ENCODE measurements around the gene ASXL1. TPM values are rescaled to one million over a fixed set of nuclear protein-coding genes. Genes with fewer than 3 reads are reported as not detected.

The ASXL1 gene
- total RNA-seq, 1 experiment from 2014 or later, result 52.2 TPM

DNA sequence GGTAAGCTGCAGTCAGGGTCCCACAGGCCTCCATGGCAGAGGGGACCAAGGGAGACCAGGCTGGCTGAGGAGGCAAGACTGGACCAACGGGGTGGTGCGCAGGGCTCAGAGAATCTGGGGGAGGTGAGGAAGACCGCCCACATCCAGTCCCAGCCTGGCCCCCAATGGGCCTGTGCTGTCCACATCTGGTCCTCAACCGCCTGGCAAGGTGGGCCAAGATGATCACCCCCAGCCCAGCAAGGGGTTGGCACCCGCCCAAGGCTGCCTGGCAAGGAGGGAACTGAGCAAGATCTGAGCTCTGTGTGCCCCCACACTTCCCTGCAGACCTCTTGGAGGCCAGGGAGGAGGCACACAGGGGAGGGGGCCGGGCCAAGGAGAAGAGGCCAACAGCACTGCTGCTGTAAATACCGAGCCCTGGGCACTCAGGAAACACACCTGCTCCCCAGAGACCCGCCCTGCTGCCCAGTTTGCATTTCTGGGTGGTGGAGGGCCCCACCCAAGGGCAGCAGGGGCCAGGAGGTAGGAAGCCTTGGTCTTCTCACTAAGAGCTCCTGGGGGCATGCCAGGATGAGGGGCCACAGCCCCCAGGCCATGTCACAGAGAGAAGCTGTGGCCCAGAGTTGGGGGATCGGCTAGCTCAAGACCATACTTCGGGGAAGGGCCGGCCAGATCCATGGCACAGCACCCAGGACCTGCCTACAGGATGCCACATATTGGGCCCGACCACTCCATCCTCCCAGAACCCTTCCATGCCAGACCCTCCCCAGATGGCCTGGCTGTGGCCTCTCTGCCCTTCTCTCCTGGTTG, 109.6 kb downstream of the ASXL1 start:
- H3K79me2 ChIP-seq (ENCODE audit: insufficient read depth, low read length), result no peaks in the 10 kb centered on the region

More for the DNA sequence above, 109.6 kb downstream of the ASXL1 start:
- no peak overlapping the region for H3K9ac ChIP-seq (ENCODE audit: low read length)
- H2AFZ ChIP-seq (ENCODE audit: low read depth, low read length, poor library complexity, severe bottlenecking), result no peak overlapping the region
- intact Hi-C loops (cut with micrococcal nuclease), result no loop called here
- TF ChIP-seq SRF (IDR thresholded peaks at IDR 0.05; ENCODE audit: low read depth) (no peak), RAD21 (IDR thresholded peaks at IDR 0.05; ENCODE audit: low read depth) (no peak), ZBTB33 (IDR thresholded peaks at IDR 0.05; ENCODE audit: extremely low read depth, insufficient replicate concordance, low read length) (no peak), EGR1 (IDR thresholded peaks at IDR 0.05; ENCODE audit: low read depth) (no peak), CTCF (IDR thresholded peaks at IDR 0.05 in 2 of 3, conservative IDR thresholded peaks at IDR 0.05 in 1 of 3; ENCODE audit: borderline replicate concordance in 1 of 3, insufficient read depth in 1 of 3, low read depth in 2 of 3, low read length in 2 of 3) (no peak), ATF3 (IDR thresholded peaks at IDR 0.05) (no peak), YY1 (IDR thresholded peaks at IDR 0.05; ENCODE audit: extremely low read depth, insufficient replicate concordance, low read depth, low read length) (no peak), REST (IDR thresholded peaks at IDR 0.05; ENCODE audit: low read depth) (no peak), TCF7L2 (IDR thresholded peaks at IDR 0.05; ENCODE audit: borderline replicate concordance, extremely low read depth, insufficient read depth, insufficient read length) (no peak), EZH2 (IDR thresholded peaks at IDR 0.05) (no peak), ZFX (IDR thresholded peaks at IDR 0.05) (no peak), ZNF274 (IDR thresholded peaks at IDR 0.05; ENCODE audit: low read depth, low read length) (no peak), CBX3 (IDR thresholded peaks at IDR 0.05; ENCODE audit: low read depth) (no peak), CEBPB (IDR thresholded peaks at IDR 0.05; ENCODE audit: low read depth) (no peak), ELF1 (IDR thresholded peaks at IDR 0.05; ENCODE audit: borderline replicate concordance, low read depth) (no peak)
- TF ChIP-seq, protein P1, sequence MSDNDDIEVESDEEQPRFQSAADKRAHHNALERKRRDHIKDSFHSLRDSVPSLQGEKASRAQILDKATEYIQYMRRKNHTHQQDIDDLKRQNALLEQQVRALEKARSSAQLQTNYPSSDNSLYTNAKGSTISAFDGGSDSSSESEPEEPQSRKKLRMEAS (IDR thresholded peaks at IDR 0.05), result no peak
- H3K27ac ChIP-seq (ENCODE audit: low read depth, low read length), result no peak overlapping the region
- no peaks in the 10 kb centered on the region for H4K20me1 ChIP-seq (ENCODE audit: insufficient read depth)
- ATAC-seq (no peak), DNase-seq (ENCODE audit: low read depth, low spot score) (no peak)
- CTCF ChIA-PET, result no interaction called here
- no peaks in the 10 kb centered on the region for H3K9me2 ChIP-seq (ENCODE audit: insufficient read depth)
- H3K4me3 ChIP-seq (replicated peaks in 1 of 2; ENCODE audit: low read depth in 1 of 2, low read length in 2 of 2), result no peak overlapping the region
- H3K27me3 ChIP-seq (ENCODE audit: insufficient read depth, low read length), result no peaks in the 10 kb centered on the region
- POLR2A ChIA-PET, result no interaction called here
- H3K4me1 ChIP-seq (ENCODE audit: control insufficient read depth in 1 of 2, insufficient read depth in 2 of 2, low read length in 2 of 2), result no peaks in the 10 kb centered on the region
- no peaks in the 10 kb centered on the region for H3K36me3 ChIP-seq (ENCODE audit: control insufficient read depth in 1 of 2, insufficient read depth in 2 of 2, low read length in 2 of 2)
- BruUV-seq (replicated peaks), result no TSS peak
- RAD21 ChIA-PET (ENCODE audit: low non-redundant PET in 1 of 2, low total read pairs in 2 of 2, uncharacterized antibody in 2 of 2, unreplicated experiment in 2 of 2), result no interaction called here
- no peaks in the 10 kb centered on the region for H3K9me3 ChIP-seq (ENCODE audit: control insufficient read depth in 1 of 2, insufficient read depth in 1 of 2, low read depth in 1 of 2, low read length in 2 of 2)
- no peak overlapping the region for H3K4me2 ChIP-seq (ENCODE audit: low read length)
